22Rv1 (cell line): ENCODE data around the gene PTMA.

ENCODE experiments used
- CTCF ChIP-seq: fragments of 450-650 bp; IDR thresholded peaks from 2 replicates; pipeline ENCODE4 v1.5.1; 2017; ENCODE audit warnings: mild to moderate bottlenecking
- ZFX ChIP-seq: fragments of 450-650 bp; IDR thresholded peaks from 2 replicates; pipeline ENCODE4 v1.6.1; 2017; ENCODE audit warnings: antibody characterized with exemption, borderline replicate concordance

- no peak for TF ChIP-seq CTCF
- TF ChIP-seq ZFX: no peak
Observed at GRCh38 chr2:231737761-231738160, 29.4 kb downstream of the PTMA start.
